K562 (cell line): ENCODE results near the gene BANK1. TPM values are rescaled to one million over a fixed set of nuclear protein-coding genes. Genes with fewer than 3 reads are reported as not detected.

Source experiments
- ATAC-seq: fragments of 200-7000 bp; cut with Tn5 transposase; 3 replicates; pipeline ENCODE4 v1.9.1; 2020; ENCODE audit warnings: moderate library complexity
- BruUV-seq: library from RNA; stranded (reverse); fragments of 400-500 nt; replicated peaks from 2 replicates; lab custom pipeline; 2021; lab: Mats Ljungman, UMichigan
- CTCF ChIA-PET: fragments of 300-600 bp; formaldehyde crosslinking; extraction: SDS; loops from one replicate; lab custom pipeline; 2021; ENCODE audit warnings: low intra/inter-chr PET ratio; lab: Yijun Ruan, JAX
- POLR2A ChIA-PET: fragments of 300-600, 350-650 bp; sonication (Branson Sonifier 250); formaldehyde crosslinking; extraction: SDS; loops from one replicate; lab custom pipeline; 2021; ENCODE audit warnings: antibody characterized with exemption, inconsistent platforms; lab: Yijun Ruan, JAX
- DNase-seq, 4 experiments: peaks; one replicate each; pipeline versions ENCODE4 v3.0.0 to v3.0.0-alpha.2; 2011 to 2018; ENCODE audit warnings: low spot score in 3 of 4, mixed read lengths in 3 of 4; ENCODE audit errors: extremely low read depth in 1 of 4
- FAIRE-seq: peaks from 2 replicates; lab custom pipeline; 2011; peaks lifted over from hg19 to GRCh38; lab: Jason Lieb, UNC
- H2AFZ ChIP-seq: 2 replicates; pipeline ENCODE4 v1.6.0; 2011; ENCODE audit warnings: low read depth, low read length, control low read depth, inconsistent platforms
- H3K27ac ChIP-seq: fragments of 200-600 bp; 3 replicates; pipeline ENCODE4 v1.8.0; 2011; ENCODE audit warnings: low read depth, mild to moderate bottlenecking, control low read depth, inconsistent platforms, low read length, moderate library complexity, mixed read lengths; ENCODE audit errors: extremely low read depth
- H3K27me3 ChIP-seq, 2 experiments: fragments of 300-600 bp in 1 of 2; 2 replicates in 1 of 2; 3 replicates in 1 of 2; pipeline versions ENCODE4 v1.6.0 to v1.8.0; 2011; ENCODE audit warnings: inconsistent platforms in 2 of 2, low read length in 2 of 2, mild to moderate bottlenecking in 1 of 2, mixed read lengths in 1 of 2, moderate library complexity in 1 of 2; ENCODE audit not compliant: control insufficient read depth in 2 of 2, insufficient read depth in 2 of 2
- H3K36me3 ChIP-seq: fragments of 300-600 bp; 3 replicates; pipeline ENCODE4 v1.8.0; 2011; ENCODE audit warnings: mild to moderate bottlenecking, low read length, inconsistent platforms; ENCODE audit not compliant: control insufficient read depth, insufficient read depth
- H3K4me1 ChIP-seq, 2 experiments: fragments of 200-600 bp in 1 of 2; replicated peaks in 1 of 2; 2 replicates in 1 of 2; 3 replicates in 1 of 2; pipeline versions ENCODE4 v1.5.1 to v1.8.0; 2011; ENCODE audit warnings: inconsistent platforms in 2 of 2, low read length in 2 of 2, mild to moderate bottlenecking in 1 of 2, mixed read lengths in 1 of 2, moderate library complexity in 1 of 2; ENCODE audit not compliant: control insufficient read depth in 2 of 2, insufficient read depth in 2 of 2
- H3K4me2 ChIP-seq: 2 replicates; pipeline ENCODE4 v1.6.1; 2011; ENCODE audit warnings: low read length, control low read depth, inconsistent platforms, mixed read lengths; ENCODE audit not compliant: insufficient read depth
- H3K4me3 ChIP-seq: fragments of 200-600 bp; sonication (generic), shearing (Covaris generic); 2 replicates; pipeline ENCODE4 v1.5.1; 2016; ENCODE audit warnings: control low read depth, inconsistent platforms
- H3K79me2 ChIP-seq: fragments of 200-600 bp; 3 replicates; pipeline ENCODE4 v1.8.0; 2011; ENCODE audit warnings: low read length, inconsistent platforms; ENCODE audit not compliant: control insufficient read depth, insufficient read depth
- H3K9ac ChIP-seq, 2 experiments: 2 replicates each; pipeline versions ENCODE4 v1.6.0 to v1.6.1; 2011; ENCODE audit warnings: low read depth in 2 of 2, low read length in 2 of 2, control low read depth in 1 of 2, inconsistent platforms in 1 of 2, mild to moderate bottlenecking in 1 of 2, mixed read lengths in 1 of 2; ENCODE audit not compliant: insufficient read depth in 1 of 2
- H3K9me1 ChIP-seq: one replicate; pipeline ENCODE4 v1.6.0; 2011; ENCODE audit warnings: inconsistent platforms, mild to moderate bottlenecking, low read length, moderate library complexity; ENCODE audit not compliant: control insufficient read depth, insufficient read depth
- H3K9me3 ChIP-seq: replicated peaks from 2 replicates; pipeline ENCODE4 v1.5.1; 2011; ENCODE audit warnings: low read depth, low read length, inconsistent platforms; ENCODE audit not compliant: control insufficient read depth, insufficient read depth
- H4K20me1 ChIP-seq: replicated peaks from 2 replicates; pipeline ENCODE4 v1.6.1; 2011; ENCODE audit warnings: low read length, inconsistent platforms, mixed read lengths; ENCODE audit not compliant: control insufficient read depth, insufficient read depth
- ARNT ChIP-seq, 2 experiments: fragments of 450-650 bp; IDR thresholded peaks; 2 replicates each; pipeline ENCODE4 v1.6.1; 2016; ENCODE audit warnings: mild to moderate bottlenecking in 1 of 2
- EP300 ChIP-seq: IDR thresholded peaks from 2 replicates; pipeline ENCODE4 v1.6.1; 2012; ENCODE audit warnings: low read length, improper control_type of control experiment
- MXI1 ChIP-seq: IDR thresholded peaks from 2 replicates; pipeline ENCODE4 v1.6.1; 2011; ENCODE audit warnings: low read depth, mild to moderate bottlenecking, improper control_type of control experiment, low read length
- NFRKB ChIP-seq: fragments of 450-650 bp; IDR thresholded peaks from 2 replicates; pipeline ENCODE4 v1.6.1; 2016; ENCODE audit warnings: low read depth
- XRCC3 ChIP-seq: fragments of 450-650 bp; IDR thresholded peaks from 2 replicates; pipeline ENCODE4 v1.6.1; 2017; ENCODE audit warnings: mild to moderate bottlenecking, moderate library complexity
- YBX1 ChIP-seq: fragments of 450-650 bp; IDR thresholded peaks from 2 replicates; pipeline ENCODE4 v1.7.1; 2016; ENCODE audit warnings: mild to moderate bottlenecking
- ZBTB8A ChIP-seq: fragments of 450-650 bp; IDR thresholded peaks from 2 replicates; pipeline ENCODE4 v1.6.1; 2018; ENCODE audit warnings: mild to moderate bottlenecking, moderate library complexity; ENCODE audit not compliant: partially characterized antibody
- ZFPM2 ChIP-seq: fragments of 250-450 bp; sonication (Bioruptor Pico); IDR thresholded peaks from 2 replicates; pipeline ENCODE4 v1.5.1; 2022; ENCODE audit warnings: mild to moderate bottlenecking
- ZNF431 ChIP-seq: sonication (generic); formaldehyde crosslinking; IDR thresholded peaks from 2 replicates; pipeline ENCODE4 v1.8.0; 2022; ENCODE audit warnings: mild to moderate bottlenecking, missing genetic modification reagents
- ZNF695 ChIP-seq: fragments of 450-650 bp; formaldehyde crosslinking; IDR thresholded peaks from 2 replicates; pipeline ENCODE4 v1.4.0; 2020; ENCODE audit warnings: mild to moderate bottlenecking, moderate library complexity
- WGBS: fragments of 100-300 bp; shearing (Covaris generic); methylation state at CpG from one replicate; pipeline ENCODE4 v1.1.6; 2016; ENCODE audit warnings: low coverage, mixed read lengths; ENCODE audit not compliant: insufficient coverage; ENCODE audit errors: missing lambda C conversion rate; 5-methylcytosine and 5-hydroxymethylcytosine counted together
- in situ Hi-C: fragments of 300-500 bp; cut with MboI; formaldehyde crosslinking; loops from 4 replicates; pipeline ENCODE4 v1.15.0; 2018; ENCODE audit warnings: inconsistent platforms, mixed read lengths
- intact Hi-C: fragments of 100-400 bp; cut with micrococcal nuclease; formaldehyde crosslinking; loops from 2 replicates; pipeline ENCODE4 v1.14.2; 2022
- polyA plus RNA-seq, 8 experiments: library from polyadenylated mRNA; depleted of rRNA in 4 of 8; stranded (reverse) in 5 of 8; unstranded in 3 of 8; fragments of >200 nt; fragmentation: Nextera tagmentation in 2 of 8; fragmentation: Illumina TruSeq in 1 of 8; extraction: Ambion mirVana in 2 of 8; extraction: Trizol in 1 of 8; gene quantifications; 2 replicates each; pipeline versions ENCODE4 v1.2.1 to v1.2.3, GENCODE V29; 2011 to 2014; ENCODE audit warnings: inconsistent platforms in 1 of 8, missing spikeins in 1 of 8
- total RNA-seq, 7 experiments: library from RNA; depleted of rRNA in 6 of 7; stranded (reverse); fragments of >200 nt in 6 of 7; fragmentation: Illumina TruSeq in 2 of 7; extraction: Trizol in 2 of 7; gene quantifications; 2 replicates each; pipeline versions ENCODE4 v1.2.1 to v1.2.3, GENCODE V29; 2011 to 2021; ENCODE audit warnings: low replicate concordance in 1 of 7

The BANK1 gene
- total and polyA plus RNA-seq, 9 of the 15 experiments (the other 6 are each of a cell fraction or from before 2014, with no cell fraction given), result not detected

DNA sequence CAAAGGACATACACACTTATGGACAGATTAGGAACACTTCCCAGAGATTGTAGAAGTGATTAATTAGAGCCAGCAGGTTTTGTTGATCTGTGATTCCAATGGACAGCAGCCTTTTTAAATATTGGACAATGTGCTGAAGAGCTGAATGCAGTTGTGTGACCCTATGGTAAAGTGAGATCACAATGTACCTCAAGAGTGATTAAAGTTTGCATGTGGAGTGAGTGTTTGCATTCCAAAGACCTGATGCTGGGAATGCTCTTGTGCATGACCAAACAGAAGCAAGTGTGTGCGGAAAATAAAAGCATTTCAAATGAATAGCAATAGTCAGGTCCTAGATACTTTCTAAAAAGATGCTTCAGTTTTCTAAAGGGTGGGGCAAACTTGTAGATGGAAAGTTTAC, 154.1 kb downstream of the BANK1 start:
- in situ Hi-C loops, result no loop called here
- WGBS, result 0% methylated on average over 1 of the region's 1 CpG
- Histone ChIP-seq H3K36me3 (no peaks in the 10 kb centered on the region), H3K79me2 (no peaks in the 10 kb centered on the region), H3K4me2 (no peak overlapping the region), H3K9me1 (no peaks in the 10 kb centered on the region), H3K27me3 (no peaks in the 10 kb centered on the region), H3K27ac (no peak overlapping the region), H2AFZ (no peak overlapping the region), H3K9ac (no peak overlapping the region), H4K20me1 (no peaks in the 10 kb centered on the region), H3K9me3 (no peaks in the 10 kb centered on the region), H3K4me3 (no peak overlapping the region), H3K4me1 (no peaks in the 10 kb centered on the region)
- CTCF ChIA-PET, result no interaction called here
- POLR2A ChIA-PET, result no interaction called here
- no TSS peak for BruUV-seq
- ATAC-seq (no peak), FAIRE-seq (no peak), DNase-seq (no peak)
- TF ChIP-seq ZFPM2 (CRISPR knock-in tag) (no peak), ZNF695 (CRISPR knock-in tag) (no peak), XRCC3 (no peak), EP300 (no peak), ZBTB8A (no peak), NFRKB (no peak), MXI1 (no peak)
- intact Hi-C loops, result no loop called here

- Histone ChIP-seq H3K4me3 (no peak overlapping the region), H3K36me3 (no peaks in the 10 kb centered on the region), H3K9me3 (no peaks in the 10 kb centered on the region), H3K9me1 (no peaks in the 10 kb centered on the region), H3K79me2 (no peaks in the 10 kb centered on the region), H3K27me3 (no peaks in the 10 kb centered on the region), H3K9ac (no peak overlapping the region), H2AFZ (no peak overlapping the region), H3K4me1 (no peaks in the 10 kb centered on the region), H3K4me2 (no peak overlapping the region), H4K20me1 (no peaks in the 10 kb centered on the region), H3K27ac (no peak overlapping the region)
- no TSS peak for BruUV-seq
- DNase-seq (no peak), ATAC-seq (no peak), FAIRE-seq (no peak)
- ChIA-PET CTCF (no interaction called here), POLR2A (no interaction called here)
- in situ Hi-C loops, result no loop called here
- intact Hi-C loops, result no loop called here
- no peak for TF ChIP-seq ZNF431
- TF ChIP-seq ARNT (IDR thresholded peaks at IDR 0.05), result no peak
- TF ChIP-seq YBX1, result no peak
Observed at GRCh38 chr4:101948055-101948454, 157.5 kb downstream of the BANK1 start.
